Chondrocyte (in vitro differentiated cells): Measurements from ENCODE around the gene CD300E. TPM values are rescaled to one million over a fixed set of nuclear protein-coding genes. Genes with fewer than 3 reads are reported as not detected.
"Not testable (repeated sequence)": the region's sequence is repeated elsewhere in the genome, so short reads cannot be mapped to it uniquely, and the experiment has no call there.

Source experiments
- DNase-seq: peaks from one replicate; pipeline ENCODE4 v3.0.0; 2021; ENCODE audit warnings: mixed read lengths, low spot score
- H3K27ac Mint-ChIP-seq: one replicate; pipeline ENCODE4 v1.8.0; 2021; ENCODE audit warnings: mild to moderate bottlenecking, moderate library complexity, mixed read lengths; ENCODE audit not compliant: unreplicated experiment
- H3K27me3 Mint-ChIP-seq: 2 replicates; pipeline ENCODE4 v1.8.0; 2021; ENCODE audit warnings: low read depth, mixed read lengths
- H3K36me3 Mint-ChIP-seq: 2 replicates; pipeline ENCODE4 v1.8.0; 2021; ENCODE audit warnings: low read depth, mixed read lengths
- H3K4me1 Mint-ChIP-seq: 2 replicates; pipeline ENCODE4 v1.8.0; 2021; ENCODE audit warnings: low read depth, mild to moderate bottlenecking, mixed read lengths
- H3K4me3 Mint-ChIP-seq: one replicate; pipeline ENCODE4 v1.8.0; 2021; ENCODE audit warnings: mild to moderate bottlenecking, moderate library complexity, mixed read lengths; ENCODE audit not compliant: unreplicated experiment
- H3K9me3 Mint-ChIP-seq: 2 replicates; pipeline ENCODE4 v1.8.0; 2021; ENCODE audit warnings: low read depth, mixed read lengths
- CTCF ChIP-seq: fragments of 200-600 bp; sonication (generic); IDR thresholded peaks from 2 replicates; pipeline ENCODE4 v1.5.0; 2021; ENCODE audit warnings: antibody characterized with exemption, mild to moderate bottlenecking, moderate library complexity
- total RNA-seq: library from RNA; stranded (reverse); gene quantifications from 3 replicates; pipeline ENCODE4 v1.2.1, GENCODE V29; 2021

The CD300E gene
- total RNA-seq, 1 donor from 2014 or later, result not detected

GRCh38 chr17:74631468-74632450, 8.2 kb upstream of the CD300E start:
- Mint-ChIP-seq H3K27ac (no peak overlapping the region), H3K4me3 (no peak overlapping the region), H3K4me1 (no peaks in the 10 kb centered on the region), H3K27me3 (peaks cover 34% of the 10 kb centered on the region), H3K9me3 (peaks cover 4% of the 10 kb centered on the region), H3K36me3 (no peaks in the 10 kb centered on the region)
- DNase-seq, result no peak
- no peak for TF ChIP-seq CTCF

GRCh38 chr17:74630251-74630650, 6.7 kb upstream of the CD300E start:
- H3K36me3 Mint-ChIP-seq, H3K27ac Mint-ChIP-seq, H3K9me3 Mint-ChIP-seq, DNase-seq, H3K4me1 Mint-ChIP-seq, H3K4me3 Mint-ChIP-seq: not testable (repeated sequence)
- peaks cover 38% of the 10 kb centered on the region for H3K27me3 Mint-ChIP-seq

- no peak for TF ChIP-seq CTCF
- H3K27me3 Mint-ChIP-seq, result peaks cover 53% of the 10 kb centered on the region
- H3K4me3 Mint-ChIP-seq, result no peak overlapping the region
- H3K27ac Mint-ChIP-seq, result no peak overlapping the region
- DNase-seq, result no peak
- no peaks in the 10 kb centered on the region for H3K36me3 Mint-ChIP-seq
- peaks cover 7% of the 10 kb centered on the region for H3K9me3 Mint-ChIP-seq
- no peaks in the 10 kb centered on the region for H3K4me1 Mint-ChIP-seq
These were observed 2.1 kb upstream of the CD300E start for GRCh38 chr17:74625661-74626060.

- Mint-ChIP-seq H3K36me3 (no peaks in the 10 kb centered on the region), H3K9me3 (peaks cover 5% of the 10 kb centered on the region), H3K27me3 (peaks cover 53% of the 10 kb centered on the region), H3K4me1 (no peaks in the 10 kb centered on the region), H3K4me3 (no peak overlapping the region), H3K27ac (no peak overlapping the region)
- DNase-seq, result no peak
- TF ChIP-seq CTCF, result no peak
These were observed 593 bp upstream of the CD300E start for GRCh38 chr17:74624131-74624530.

- Mint-ChIP-seq H3K27ac (no peak overlapping the region), H3K27me3 (peaks cover 62% of the 10 kb centered on the region), H3K4me1 (no peaks in the 10 kb centered on the region), H3K4me3 (no peak overlapping the region), H3K9me3 (no peaks in the 10 kb centered on the region), H3K36me3 (no peaks in the 10 kb centered on the region)
- DNase-seq, result no peak
- no peak for TF ChIP-seq CTCF
These were observed 4.4 kb downstream of the CD300E start for GRCh38 chr17:74619077-74619673.
